ENCODE measurements around the gene SH3PXD2A.
"Not testable (repeated sequence)": the region's sequence is repeated elsewhere in the genome, so short reads cannot be mapped to it uniquely, and the experiment has no call there.

Gene SH3PXD2A

DNA sequence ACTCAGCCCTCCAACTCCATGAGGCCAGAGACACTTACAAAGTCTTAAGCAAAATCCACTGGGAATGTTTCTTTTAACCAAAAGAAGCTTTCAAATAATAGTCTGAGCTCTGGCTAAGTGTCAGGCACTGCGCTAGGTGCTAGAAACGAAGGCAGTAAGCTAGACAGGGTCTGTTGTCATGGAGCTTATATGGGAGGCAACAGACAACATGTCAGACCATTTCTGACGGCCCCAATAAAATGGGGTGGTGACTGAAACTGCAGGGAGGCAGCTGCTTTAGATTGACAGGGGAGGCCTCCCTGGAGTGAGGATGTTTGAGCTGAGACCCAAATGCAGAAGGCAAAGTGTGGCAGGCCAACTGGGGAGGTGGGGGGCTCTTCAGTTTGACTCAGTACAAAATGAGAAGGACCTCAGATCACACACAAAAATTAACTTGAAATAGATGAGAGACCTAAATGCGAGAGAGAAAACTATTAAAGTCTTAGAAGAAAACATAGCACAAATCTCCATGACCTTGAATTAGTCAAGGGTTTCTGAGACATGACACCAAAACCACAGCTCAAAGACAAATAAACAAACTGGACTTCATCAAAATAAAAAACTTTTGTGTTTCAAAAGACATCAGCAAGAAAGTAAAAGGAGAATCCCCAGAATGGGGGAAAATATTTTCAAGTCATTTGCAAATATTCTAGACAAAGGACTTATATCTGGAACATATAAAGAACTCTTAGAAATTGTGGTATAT lies 40.6 kb downstream of the SH3PXD2A start:
- DNase-seq (ENCODE audit: extremely low read depth in 1 of 2, low read depth in 1 of 2), result no peak

DNA sequence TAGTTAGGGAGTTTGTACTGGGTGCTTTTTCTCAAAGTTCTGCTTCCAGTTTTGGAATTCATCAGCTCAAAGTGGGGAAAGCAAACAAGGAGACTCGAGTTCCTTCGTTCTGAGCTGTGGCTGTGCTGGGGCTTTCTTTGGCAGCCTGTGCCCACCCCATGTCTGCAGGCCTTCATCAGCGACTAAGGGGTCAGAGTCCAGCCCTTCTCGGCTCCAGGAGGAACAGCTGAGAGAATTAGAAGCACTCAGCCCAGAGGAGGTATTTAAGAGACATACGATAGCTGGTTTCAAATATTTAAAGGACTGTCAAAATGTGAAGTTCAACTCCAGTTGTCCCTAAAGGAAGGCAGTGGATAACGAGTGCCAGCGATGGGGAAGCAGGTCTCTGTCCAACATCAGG lies 41.3 kb downstream of the SH3PXD2A start:
- no peak for DNase-seq (ENCODE audit: extremely low read depth in 1 of 2, low read depth in 1 of 2)

DNA sequence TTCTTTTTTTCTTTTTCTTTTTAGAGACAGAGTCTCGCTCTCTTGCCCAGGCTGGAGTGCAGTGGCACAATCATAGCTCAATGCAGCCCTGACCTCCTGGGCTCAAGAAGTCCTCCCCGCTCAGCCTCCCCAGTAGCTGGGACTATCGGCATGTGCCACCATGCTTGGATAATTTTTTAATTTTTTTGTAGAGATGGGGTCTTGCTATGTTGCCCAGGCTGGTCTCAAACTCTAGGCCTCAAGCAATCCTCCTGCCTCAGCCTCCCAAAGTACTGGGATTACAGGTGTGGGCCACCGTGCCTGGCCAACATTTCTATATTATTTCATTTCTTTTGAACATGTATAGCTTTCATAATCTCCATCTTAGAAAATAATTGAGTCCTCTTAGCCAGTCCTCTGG lies 42.1 kb downstream of the SH3PXD2A start:
- DNase-seq (ENCODE audit: extremely low read depth in 1 of 2, low read depth in 1 of 2), result not testable (repeated sequence)

DNA sequence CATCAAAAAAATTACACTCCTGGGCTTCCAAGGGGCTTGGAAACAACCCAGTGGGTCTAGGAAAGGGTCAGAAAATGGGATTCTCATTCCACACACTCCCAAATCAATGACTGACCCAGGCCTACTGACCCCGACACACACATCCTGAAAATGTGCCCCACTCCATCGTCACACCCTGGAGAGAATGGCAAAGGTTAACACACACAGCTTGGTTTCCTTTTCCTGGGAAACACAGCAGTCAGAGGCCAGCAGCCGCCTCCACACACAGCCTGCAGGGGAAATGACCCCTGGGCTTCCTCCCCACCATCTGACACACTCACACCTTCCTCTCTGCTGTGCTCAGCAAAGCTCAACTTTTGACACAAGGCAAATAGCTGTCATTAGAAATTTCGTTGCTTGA lies 42.9 kb downstream of the SH3PXD2A start:
- no peak for DNase-seq (ENCODE audit: extremely low read depth in 1 of 2, low read depth in 1 of 2)

DNA sequence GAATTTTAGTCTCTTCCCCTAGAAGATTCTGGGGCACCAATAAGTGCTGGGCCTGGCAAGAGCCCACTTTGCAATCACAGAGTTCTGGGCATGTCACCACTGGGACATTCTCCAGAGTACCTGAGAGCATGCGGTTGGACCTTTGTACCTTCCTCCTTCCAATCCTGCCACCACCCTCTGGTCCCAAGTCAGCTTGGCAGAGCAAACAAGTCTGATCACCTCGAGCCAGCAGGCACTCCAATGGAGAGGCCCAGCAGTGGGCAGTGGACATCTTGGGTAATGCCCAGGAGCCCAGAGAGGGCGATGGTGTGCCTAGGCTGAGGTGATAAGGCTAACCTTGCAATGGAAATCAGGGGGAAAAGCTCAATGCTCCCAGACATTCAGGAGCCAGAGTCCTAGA lies 43.4 kb downstream of the SH3PXD2A start:
- no peak for DNase-seq (ENCODE audit: extremely low read depth in 1 of 2, low read depth in 1 of 2)

DNA sequence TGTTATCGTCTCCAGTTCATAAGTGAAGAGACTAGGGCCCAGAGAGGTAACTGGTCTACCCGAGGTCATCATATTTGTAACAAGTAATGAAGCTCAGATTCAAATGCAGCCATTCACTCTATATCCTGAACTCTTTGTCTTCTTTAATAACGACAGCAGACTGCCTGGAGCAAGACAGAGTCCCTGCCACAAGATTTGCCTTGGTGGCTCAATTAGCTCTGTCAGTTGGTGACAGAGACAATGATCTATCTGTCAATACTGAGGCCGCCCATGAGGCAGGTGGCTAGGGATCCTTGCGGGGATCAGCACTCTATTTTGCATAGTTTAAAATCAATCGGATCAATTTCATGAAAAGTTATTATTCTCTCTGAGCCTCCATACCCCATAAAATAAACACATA lies 43.9 kb downstream of the SH3PXD2A start:
- no peak for DNase-seq (ENCODE audit: extremely low read depth in 1 of 2, low read depth in 1 of 2)

DNA sequence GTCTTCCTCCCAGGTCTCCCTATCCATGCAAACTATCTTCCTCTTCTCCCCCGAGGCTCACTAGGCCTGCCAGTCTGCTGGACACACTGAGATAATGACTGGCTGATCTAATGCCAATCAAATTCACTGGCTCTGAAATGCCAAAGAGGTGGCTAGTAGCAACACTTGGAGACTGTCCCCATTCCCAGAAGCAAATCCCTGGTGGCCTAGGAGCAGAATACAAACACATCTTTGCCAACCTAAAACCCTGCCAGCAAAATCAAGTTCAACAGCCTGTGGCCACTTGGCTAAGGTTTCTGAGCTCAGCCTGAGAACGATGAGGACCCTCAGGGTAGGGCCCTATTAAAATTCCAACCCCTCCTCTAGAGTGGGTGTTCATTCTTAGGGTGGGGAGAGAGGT lies 46.6 kb downstream of the SH3PXD2A start:
- no peak for DNase-seq (ENCODE audit: extremely low read depth in 1 of 2, low read depth in 1 of 2)

DNA sequence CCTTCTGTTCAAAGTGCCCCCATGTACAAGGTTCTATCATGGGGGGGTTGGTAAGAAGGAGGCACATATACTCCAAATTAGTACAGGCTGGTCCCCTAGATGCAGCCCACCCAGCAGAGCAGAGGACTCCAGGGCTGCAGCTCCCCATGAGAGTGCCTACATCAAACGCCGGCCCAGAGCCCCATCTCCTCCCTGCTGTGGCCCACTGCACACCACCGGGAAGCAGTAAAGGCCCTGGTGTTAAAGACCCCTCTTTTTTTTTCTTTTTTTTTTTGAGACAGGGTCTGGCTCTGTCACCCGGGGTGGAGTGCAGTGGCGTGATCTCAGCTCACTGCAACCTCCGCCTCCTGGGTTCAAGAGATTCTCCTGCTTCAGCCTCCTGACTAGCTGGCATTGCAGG lies 47.4 kb downstream of the SH3PXD2A start:
- no peak for DNase-seq (ENCODE audit: extremely low read depth in 1 of 2, low read depth in 1 of 2)

DNA sequence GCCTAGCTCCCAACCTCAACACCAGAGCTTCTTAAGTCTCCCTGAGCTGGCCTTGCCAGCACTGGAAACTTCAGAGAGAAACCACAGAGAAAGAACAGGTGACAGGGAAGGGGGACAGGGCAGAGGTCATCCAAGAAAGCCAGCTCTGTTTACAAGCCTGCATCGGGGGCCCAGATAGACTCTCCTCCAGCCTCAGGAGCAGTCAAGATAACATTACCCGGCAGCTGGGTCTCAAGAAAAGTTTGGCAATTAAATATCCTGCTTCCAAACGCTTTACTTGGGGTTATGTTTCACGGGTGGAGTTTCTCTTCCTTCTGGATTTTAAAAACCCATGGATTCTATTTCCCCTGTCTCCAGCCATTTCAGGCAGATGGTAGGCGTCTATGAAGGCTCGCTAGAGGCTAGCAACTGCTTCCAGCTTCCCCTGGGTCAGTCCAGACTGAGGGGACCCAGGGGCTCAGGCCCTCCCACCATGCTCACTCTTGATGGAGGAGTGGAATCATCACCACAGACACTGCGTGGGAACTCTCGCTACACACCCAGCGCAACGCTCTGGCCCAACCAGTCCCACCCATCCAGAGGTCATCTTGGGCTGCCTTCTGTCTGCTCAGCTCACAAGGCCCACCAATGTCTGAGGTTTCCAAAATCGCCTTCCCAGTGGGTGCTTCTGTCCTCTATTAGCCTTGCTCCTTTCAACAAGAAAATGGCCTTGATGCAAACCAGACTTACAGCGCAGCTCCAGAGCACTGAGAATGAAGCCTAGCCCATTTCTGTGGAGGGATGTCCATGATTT lies 48.8 kb downstream of the SH3PXD2A start:
- DNase-seq (ENCODE audit: extremely low read depth in 1 of 2, low read depth in 1 of 2), result no peak

DNA sequence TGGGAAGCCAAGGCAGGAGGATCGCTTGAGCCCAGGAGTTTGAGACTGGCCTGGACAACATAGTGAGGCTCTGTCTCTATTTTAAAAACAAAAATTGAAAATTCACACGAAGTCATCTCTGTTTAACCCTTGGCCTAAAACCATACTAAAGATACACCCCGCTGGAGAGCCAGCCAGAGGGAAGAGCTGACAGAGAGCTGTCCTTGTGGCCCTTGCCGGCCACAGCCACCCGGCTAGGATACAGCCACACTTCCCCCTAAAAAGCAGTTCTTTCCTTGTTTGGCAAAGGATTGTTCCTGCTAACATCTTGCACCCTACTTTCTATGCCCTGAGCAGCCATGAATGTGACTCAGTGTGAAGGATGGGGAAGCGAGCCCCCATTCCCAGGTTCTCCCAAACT lies 49.6 kb downstream of the SH3PXD2A start:
- DNase-seq (ENCODE audit: extremely low read depth in 1 of 2, low read depth in 1 of 2), result no peak

DNA sequence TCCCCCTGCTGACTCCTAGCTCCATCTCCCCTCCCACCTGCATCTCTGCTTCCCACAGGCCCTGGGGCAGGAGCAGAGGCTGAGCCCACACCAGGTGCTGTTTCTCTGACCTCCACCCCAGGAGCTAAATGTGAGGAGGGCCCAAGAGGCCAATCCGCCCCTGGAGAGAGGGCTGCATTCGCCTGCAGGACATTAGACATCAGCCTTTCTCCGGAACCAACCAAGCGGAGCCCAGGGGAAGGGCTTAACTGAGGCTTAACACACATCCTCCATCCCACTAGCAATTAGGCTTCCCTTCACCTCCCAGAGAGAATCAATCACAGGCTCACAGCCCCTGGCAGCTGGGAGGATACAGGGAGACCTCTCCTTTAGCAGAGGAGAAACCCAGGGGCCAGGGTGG lies 50.5 kb downstream of the SH3PXD2A start:
- DNase-seq (ENCODE audit: extremely low read depth in 1 of 2, low read depth in 1 of 2), result no peak

DNA sequence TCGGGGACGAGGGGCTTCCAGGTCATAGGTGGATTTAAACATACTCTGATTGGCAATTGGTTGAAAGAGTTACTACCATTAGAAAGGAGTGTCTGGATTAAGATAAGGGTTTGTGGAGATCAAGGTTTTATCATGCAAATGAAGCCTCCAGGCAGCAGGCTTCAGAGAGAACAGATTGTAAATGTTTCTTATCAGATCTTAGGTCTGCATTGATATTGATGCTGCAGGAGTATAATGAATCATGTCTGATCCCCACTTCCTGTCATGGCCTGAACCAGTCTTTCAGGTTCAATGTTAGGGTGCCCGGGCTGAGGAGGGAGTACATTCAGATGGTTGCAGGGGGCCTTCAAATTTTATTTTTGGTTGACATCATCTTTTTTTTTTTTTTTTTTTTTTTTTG lies 51.4 kb downstream of the SH3PXD2A start:
- DNase-seq (ENCODE audit: extremely low read depth in 1 of 2, low read depth in 1 of 2), result no peak

DNA sequence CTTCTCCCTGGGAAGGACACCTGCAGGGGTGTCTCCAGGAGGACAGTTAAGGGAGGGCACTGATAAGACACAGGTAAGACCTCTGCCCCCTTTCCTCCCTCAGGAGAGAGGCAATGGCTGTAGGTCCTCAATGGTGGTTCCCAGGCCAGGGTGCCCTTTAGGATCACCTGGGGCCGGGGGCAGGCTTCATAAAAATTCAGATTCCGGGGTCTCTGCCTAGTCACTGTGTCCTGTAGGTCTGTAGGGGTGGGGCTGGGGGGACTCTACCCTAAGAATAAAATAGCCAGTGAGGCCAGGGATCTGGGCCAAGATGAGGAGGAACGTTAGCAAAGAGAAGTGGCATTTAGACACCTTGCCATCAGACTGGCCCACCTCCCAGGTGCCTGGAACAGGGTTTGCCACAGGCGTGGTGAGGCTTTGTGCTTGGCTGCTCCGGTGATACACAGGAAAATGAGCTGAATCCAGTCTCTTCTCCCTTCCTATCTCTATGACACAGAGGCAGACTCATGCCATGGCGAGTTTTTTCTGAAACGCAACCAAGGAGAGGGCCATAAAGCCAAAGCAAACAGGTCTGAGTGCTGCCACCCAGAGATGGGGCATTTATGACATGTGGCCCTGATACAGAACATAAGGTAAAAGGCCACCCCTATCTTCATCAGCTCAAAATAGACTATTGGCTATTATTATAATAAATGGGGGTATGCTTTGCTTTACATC lies 52.6 kb downstream of the SH3PXD2A start:
- no peak for DNase-seq (ENCODE audit: extremely low read depth in 1 of 2, low read depth in 1 of 2)

DNA sequence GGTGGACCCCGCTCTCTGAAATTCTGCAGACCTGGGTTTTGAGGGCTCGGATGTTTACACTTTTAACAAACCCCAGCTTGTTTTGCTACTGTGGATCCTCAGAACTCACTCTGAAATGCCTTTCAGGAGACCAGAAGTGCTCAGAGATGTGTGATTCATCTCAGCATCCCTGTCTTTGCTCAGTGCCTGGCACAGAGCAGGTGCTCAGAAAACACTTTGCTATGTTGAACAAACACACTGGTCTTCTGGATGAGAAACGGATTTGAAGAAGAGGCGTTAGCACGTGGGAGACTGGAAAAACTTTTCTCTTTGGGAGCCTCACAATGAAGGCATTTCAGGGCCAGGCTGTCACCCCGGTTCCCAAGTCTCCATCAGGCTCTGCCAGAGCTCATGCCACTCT lies 53.3 kb downstream of the SH3PXD2A start:
- DNase-seq (ENCODE audit: extremely low read depth in 1 of 2, low read depth in 1 of 2), result no peak

DNA sequence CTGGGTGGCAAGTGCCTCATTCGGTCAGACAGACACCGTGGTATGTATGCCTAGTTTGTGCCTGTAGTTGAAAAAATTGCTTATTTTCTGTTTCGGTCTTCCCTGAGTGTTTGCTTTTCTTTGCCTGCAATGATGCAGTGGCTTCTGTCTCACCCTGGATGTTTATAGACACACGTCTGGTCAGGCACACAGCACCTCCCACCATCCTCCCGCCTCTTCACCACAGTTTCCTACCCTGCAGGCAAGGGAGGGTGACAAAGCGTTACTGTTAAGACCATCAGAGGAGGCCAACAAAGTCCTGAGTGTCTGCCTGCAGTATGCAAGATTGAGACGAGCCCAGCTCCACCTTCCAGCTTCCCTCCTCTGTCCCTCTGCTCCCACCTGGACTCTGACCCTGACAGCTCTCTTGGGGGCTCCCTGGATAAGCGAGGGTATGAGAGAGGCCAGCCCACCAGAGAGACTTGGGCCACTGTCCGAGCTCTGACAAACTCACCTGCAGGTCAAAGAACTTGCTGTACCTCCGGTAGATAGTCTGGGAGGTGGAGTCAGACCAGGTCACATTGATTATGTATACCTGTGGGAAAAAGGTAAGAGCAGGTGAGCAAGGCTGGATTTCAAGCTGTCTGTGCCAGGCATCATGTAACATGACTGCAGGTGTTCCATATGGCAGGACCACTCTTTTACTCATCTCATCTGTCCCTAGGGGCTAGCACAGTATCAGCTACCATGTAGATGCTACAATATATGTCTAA lies 54.4 kb downstream of the SH3PXD2A start:
- peak; percentile 16 to 31 for DNase-seq (ENCODE audit: extremely low read depth in 1 of 2, low read depth in 1 of 2)

DNA sequence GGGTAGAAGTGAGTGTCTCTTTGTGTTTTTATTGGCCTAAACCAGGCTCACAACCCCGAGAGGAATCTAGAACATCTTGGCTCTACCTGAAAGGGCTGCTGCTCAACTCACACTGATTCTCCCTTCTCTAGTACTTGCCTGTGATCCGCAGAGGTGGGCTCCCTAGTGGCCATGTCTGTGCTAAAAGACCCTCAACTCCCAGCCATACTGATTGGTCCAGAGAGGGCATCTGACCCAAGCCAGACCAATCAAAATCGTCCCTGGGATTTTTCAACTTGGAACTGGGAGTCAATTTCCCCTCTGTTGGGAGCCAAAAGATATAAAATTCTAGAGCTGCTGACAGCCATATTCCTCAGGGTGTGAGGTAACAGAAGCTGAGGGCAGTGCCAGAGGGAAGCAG lies 55.3 kb downstream of the SH3PXD2A start:
- DNase-seq (ENCODE audit: extremely low read depth in 1 of 2, low read depth in 1 of 2), result no peak

DNA sequence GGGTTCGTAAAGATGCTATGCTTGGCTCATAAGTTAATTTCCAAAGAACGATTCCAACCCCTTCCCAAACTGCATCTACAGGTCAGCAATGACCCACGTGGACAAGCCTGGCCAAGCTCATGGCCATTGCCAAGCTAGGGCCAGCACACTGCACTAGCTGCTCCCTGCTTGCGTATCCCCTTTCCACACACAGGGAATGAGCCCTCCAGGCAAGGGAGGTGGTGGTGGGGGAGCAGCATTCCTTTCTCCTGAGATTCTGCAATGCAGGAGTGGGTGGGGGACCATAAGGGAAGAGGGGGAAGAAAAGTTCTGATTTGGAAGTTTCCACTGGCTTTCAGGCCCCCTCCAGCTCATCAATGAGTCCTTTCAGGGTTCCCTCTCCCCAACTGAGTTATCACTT lies 56.0 kb downstream of the SH3PXD2A start:
- DNase-seq (ENCODE audit: extremely low read depth in 1 of 2, low read depth in 1 of 2), result no peak

DNA sequence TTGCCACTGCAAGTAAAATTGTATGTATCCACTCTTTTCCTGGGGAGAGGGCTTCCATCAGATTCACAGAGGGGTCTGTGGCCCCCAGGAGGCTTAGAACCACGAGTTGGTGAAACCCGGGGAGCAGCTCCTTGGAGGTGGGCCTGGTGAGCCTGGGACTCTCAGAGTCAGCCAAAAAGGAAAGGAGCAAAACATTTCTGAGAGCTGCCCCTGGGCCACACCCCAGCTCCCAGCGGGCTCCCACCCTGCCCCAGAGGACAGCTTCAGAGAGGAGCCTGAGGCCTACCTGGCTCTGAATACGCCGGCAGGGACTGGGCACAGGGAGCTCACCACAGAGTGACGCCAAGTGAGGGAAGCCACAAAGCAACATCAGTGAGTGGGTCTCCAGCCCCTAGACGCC lies 56.9 kb downstream of the SH3PXD2A start:
- DNase-seq (ENCODE audit: extremely low read depth in 1 of 2, low read depth in 1 of 2), result no peak

DNA sequence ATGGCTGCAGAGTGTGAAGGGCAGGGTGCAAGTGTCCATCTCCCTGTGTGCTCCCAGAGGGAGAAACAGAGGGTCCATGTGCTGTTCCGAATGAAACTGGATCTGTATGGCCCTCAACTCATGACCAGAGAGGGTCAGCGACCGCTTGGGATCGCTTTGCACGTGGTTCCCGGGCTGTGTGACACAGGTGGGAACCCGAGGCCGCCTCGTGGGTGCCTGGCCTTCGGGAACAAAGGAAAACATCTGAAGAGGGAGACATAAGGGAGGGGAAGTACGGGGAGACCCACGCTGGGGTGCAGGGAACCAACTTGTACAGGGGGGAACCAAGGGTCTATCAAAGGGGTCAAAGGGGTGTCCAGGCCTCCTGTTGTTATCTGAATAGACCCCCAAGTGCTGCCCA lies 57.5 kb downstream of the SH3PXD2A start:
- no peak for DNase-seq (ENCODE audit: extremely low read depth in 1 of 2, low read depth in 1 of 2)

DNA sequence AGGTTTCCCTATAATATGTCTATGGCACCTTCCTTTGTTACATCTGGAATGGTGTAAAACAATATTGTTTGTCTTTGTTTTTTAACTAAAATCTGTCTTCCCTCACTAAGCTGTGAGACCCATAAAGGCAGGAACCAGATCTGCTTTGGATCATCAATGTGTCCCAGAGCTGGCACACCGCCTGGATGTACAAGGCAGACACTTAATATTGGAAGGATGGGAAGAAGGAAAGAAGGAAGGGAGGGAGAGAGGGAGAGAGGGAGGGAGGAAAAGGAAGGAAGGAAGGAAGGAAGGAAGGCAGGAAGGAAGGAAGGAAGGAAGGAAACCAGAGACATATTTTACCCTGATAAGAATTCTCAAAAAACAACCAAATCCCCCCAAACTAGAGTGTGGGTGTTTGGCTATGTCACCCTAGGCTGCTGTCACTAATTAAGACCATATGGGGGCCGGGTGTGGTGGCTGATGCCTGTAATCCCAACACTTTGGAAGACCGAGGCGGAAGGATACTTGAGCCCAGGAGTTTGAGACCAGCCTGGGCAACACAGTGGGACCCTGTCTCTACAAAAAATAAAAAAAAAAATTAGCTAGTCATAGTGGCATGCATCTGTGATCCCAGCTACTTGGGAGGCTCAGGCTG lies 59.6 kb downstream of the SH3PXD2A start:
- DNase-seq (ENCODE audit: extremely low read depth in 1 of 2, low read depth in 1 of 2), result no peak

DNA sequence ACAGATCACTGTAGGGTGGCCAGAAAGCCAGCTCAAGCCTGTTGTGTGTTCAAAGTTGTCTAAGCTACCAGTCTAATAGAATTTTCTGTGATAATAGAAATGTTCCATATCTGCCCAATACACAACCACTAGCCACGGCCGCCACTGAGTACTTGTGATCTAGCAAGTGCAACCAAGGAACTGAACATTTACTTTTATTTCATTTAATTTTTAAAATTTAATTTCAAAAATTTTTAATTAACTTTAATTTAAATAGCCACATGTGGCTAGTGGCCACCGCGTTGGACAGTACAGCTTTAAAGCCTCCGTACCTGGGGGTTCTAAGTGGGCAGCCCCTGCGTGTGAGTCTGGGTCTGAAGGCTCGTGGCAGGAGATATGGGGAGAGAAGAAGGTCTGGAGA lies 60.4 kb downstream of the SH3PXD2A start:
- no peak for DNase-seq (ENCODE audit: extremely low read depth in 1 of 2, low read depth in 1 of 2)
